T1000 (cell line): ENCODE results near the gene ENDOU.

Source experiments
- DNase-seq: peaks from one replicate; lab custom pipeline; 2025; ENCODE audit warnings: mixed read lengths; lab: John Stamatoyannopoulos, UW

Gene ENDOU

GRCh38 chr12:47725091-47725772 lies at the start of gene ENDOU:
Gene ENDOU, minus strand, starts transcription at chr12:47725490. Its CDS starts 77 bp downstream, at chr12:47725413.
- DNase-seq, result no peak

GRCh38 chr12:47774663-47775062 lies 49.4 kb upstream of the ENDOU start:
- DNase-seq, result no peak

GRCh38 chr12:47773858-47774580 lies 48.7 kb upstream of the ENDOU start:
- DNase-seq, result no peak

- no peak for DNase-seq
These were observed 48.0 kb upstream of the ENDOU start, which contains the start of gene SLC48A1 for GRCh38 chr12:47773062-47773857. Gene SLC48A1, plus strand, starts transcription at chr12:47773238. Its CDS starts 67 bp downstream, at chr12:47773305.

GRCh38 chr12:47772738-47773061 lies 47.4 kb upstream of the ENDOU start:
- no peak for DNase-seq

GRCh38 chr12:47772094-47772660 lies 46.9 kb upstream of the ENDOU start:
- no peak for DNase-seq

- DNase-seq, result no peak
These were observed 46.0 kb upstream of the ENDOU start for GRCh38 chr12:47771304-47771703.

- DNase-seq, result no peak
These were observed 44.9 kb upstream of the ENDOU start for GRCh38 chr12:47770086-47770726.

- DNase-seq, result no peak
These were observed 44.2 kb upstream of the ENDOU start for GRCh38 chr12:47769234-47770085.

- no peak for DNase-seq
These were observed 43.1 kb upstream of the ENDOU start for GRCh38 chr12:47768323-47768811.

GRCh38 chr12:47767216-47767724 lies 42.0 kb upstream of the ENDOU start:
- DNase-seq, result no peak

- no peak for DNase-seq
These were observed 41.4 kb upstream of the ENDOU start for GRCh38 chr12:47766502-47767215.

GRCh38 chr12:47763481-47764346 lies 38.4 kb upstream of the ENDOU start:
- DNase-seq, result no peak

- DNase-seq, result no peak
These were observed 37.7 kb upstream of the ENDOU start for GRCh38 chr12:47762850-47763465.

GRCh38 chr12:47758834-47759690 lies 33.8 kb upstream of the ENDOU start, which contains the start of gene RAPGEF3:
Gene RAPGEF3, minus strand, starts transcription at chr12:47758880. Its CDS starts 324 bp downstream, at chr12:47758556.
- peak; percentile 84 for DNase-seq

GRCh38 chr12:47758584-47758833 lies 33.2 kb upstream of the ENDOU start:
- DNase-seq, result no peak

- DNase-seq, result no peak
These were observed 32.7 kb upstream of the ENDOU start for GRCh38 chr12:47757840-47758583.
